Peyer's patch (tissue), 4 donors: ENCODE data around the gene SUCLG2. TPM values are rescaled to one million over a fixed set of nuclear protein-coding genes. Genes with fewer than 3 reads are reported as not detected.

Experiments
- DNase-seq, 3 donors: peaks; one replicate each; pipeline ENCODE4 v3.0.0-alpha.2; 2017 to 2019
- H3K27ac ChIP-seq, 4 donors: fragments of 200-600 bp; sonication (generic); one replicate each; pipeline ENCODE4 v1.5.1; 2016 to 2019
- H3K27me3 ChIP-seq, 2 donors: fragments of 200-600 bp; sonication (generic); one replicate each; pipeline ENCODE4 v1.5.1; 2019
- H3K36me3 ChIP-seq, 3 donors: fragments of 200-600 bp; sonication (generic); one replicate each; pipeline ENCODE4 v1.5.1; 2016 to 2019
- H3K4me1 ChIP-seq, 4 donors: fragments of 200-600 bp; sonication (generic); one replicate each; pipeline ENCODE4 v1.5.1; 2016 to 2019
- H3K4me3 ChIP-seq, 4 donors: fragments of 200-600 bp; sonication (generic); 1 replicate in 3 of 4; 2 replicates in 1 of 4; pipeline ENCODE4 v1.5.1; 2016 to 2019; ENCODE audit warnings: mild to moderate bottlenecking in 1 of 4
- H3K9me3 ChIP-seq, 4 donors: fragments of 200-600 bp; sonication (generic); one replicate each; pipeline ENCODE4 v1.5.1; 2016 to 2019; ENCODE audit warnings: mild to moderate bottlenecking in 1 of 4
- POLR2A ChIP-seq, 2 donors: fragments of 450-650 bp; IDR thresholded peaks; one replicate each; pipeline ENCODE4 v1.5.1; 2017; ENCODE audit warnings: antibody characterized with exemption in 2 of 2, mild to moderate bottlenecking in 2 of 2, moderate library complexity in 2 of 2
- total RNA-seq, 4 donors: library from RNA; depleted of rRNA; stranded (reverse); fragments of >200 nt; gene quantifications; one replicate each; pipeline ENCODE4 v1.1.0, GENCODE V29; 2016
- TF ChIP-seq, protein P1 (sequence below), 6 experiments: fragments of 450-650 bp in 4 of 6; fragments of 200-600 bp in 2 of 6; sonication (generic) in 1 of 6; IDR thresholded peaks; one replicate each; pipeline ENCODE4 v1.5.1; 2017 to 2019; ENCODE audit warnings: antibody characterized with exemption in 6 of 6, mild to moderate bottlenecking in 3 of 6, moderate library complexity in 1 of 6

Gene SUCLG2
- total RNA-seq, 4 donors from 2014 or later = 99.0 to 116 (median 103) TPM

- H3K9me3 ChIP-seq = no peaks in the 10 kb centered on the region
- H3K27me3 ChIP-seq = no peaks in the 10 kb centered on the region
- TF ChIP-seq POLR2A (IDR thresholded peaks at IDR 0.05) = no peak
- TF ChIP-seq, protein P1, sequence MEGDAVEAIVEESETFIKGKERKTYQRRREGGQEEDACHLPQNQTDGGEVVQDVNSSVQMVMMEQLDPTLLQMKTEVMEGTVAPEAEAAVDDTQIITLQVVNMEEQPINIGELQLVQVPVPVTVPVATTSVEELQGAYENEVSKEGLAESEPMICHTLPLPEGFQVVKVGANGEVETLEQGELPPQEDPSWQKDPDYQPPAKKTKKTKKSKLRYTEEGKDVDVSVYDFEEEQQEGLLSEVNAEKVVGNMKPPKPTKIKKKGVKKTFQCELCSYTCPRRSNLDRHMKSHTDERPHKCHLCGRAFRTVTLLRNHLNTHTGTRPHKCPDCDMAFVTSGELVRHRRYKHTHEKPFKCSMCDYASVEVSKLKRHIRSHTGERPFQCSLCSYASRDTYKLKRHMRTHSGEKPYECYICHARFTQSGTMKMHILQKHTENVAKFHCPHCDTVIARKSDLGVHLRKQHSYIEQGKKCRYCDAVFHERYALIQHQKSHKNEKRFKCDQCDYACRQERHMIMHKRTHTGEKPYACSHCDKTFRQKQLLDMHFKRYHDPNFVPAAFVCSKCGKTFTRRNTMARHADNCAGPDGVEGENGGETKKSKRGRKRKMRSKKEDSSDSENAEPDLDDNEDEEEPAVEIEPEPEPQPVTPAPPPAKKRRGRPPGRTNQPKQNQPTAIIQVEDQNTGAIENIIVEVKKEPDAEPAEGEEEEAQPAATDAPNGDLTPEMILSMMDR (IDR thresholded peaks at IDR 0.05) = no peak
- H3K36me3 ChIP-seq = no peaks in the 10 kb centered on the region
- no peak overlapping the region for H3K4me3 ChIP-seq
- no peak overlapping the region for H3K27ac ChIP-seq
- DNase-seq = no peak
- H3K4me1 ChIP-seq = no peaks in the 10 kb centered on the region
Measured at GRCh38 chr3:67472674-67473201, 181.7 kb downstream of the SUCLG2 start.

DNA sequence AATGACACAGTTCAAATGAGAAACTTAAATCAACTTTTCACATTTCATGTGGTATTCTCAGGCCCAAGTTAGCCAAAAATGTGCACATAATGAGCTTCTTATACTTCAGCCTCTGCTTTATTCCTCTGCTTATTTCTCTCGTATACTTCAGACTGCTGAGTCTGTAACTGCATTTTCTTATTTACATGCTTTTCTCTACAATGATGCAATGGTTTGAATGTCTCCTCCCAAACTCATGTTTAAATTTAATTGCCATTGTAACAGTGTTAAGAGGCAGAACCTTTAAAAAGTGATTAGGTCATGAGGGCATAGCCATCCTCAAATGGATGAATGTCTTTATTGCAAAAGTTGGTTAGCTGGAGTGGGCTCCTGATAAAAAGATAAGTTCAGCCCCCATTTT is 184.2 kb downstream of the SUCLG2 start:
- no peak overlapping the region for H3K27ac ChIP-seq
- DNase-seq = no peak
- TF ChIP-seq POLR2A (IDR thresholded peaks at IDR 0.05) = no peak
- H3K4me1 ChIP-seq = no peaks in the 10 kb centered on the region
- no peaks in the 10 kb centered on the region for H3K27me3 ChIP-seq
- no peaks in the 10 kb centered on the region for H3K36me3 ChIP-seq
- H3K9me3 ChIP-seq = no peaks in the 10 kb centered on the region
- H3K4me3 ChIP-seq = no peak overlapping the region

DNA sequence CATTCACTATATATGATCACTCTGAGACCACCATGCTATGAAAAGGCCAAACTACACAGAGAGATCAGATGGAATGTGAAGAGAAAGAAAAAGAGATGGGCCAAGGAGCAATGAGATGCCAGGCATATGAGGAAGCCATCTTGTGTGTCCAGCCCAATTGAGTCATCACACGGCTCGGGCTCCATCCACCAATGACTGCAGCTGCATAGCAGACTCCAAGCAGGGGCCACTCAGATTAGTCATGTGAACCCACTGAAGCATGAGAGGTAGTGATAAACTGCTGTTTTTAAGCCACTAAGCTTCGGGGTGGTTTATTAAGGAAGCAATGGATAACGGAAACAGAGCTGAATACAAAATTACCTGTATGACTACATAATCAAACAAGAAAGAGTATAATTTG is 185.9 kb downstream of the SUCLG2 start:
- H3K9me3 ChIP-seq = no peaks in the 10 kb centered on the region
- no peak for DNase-seq
- H3K27ac ChIP-seq = no peak overlapping the region
- no peaks in the 10 kb centered on the region for H3K27me3 ChIP-seq
- TF ChIP-seq, protein P1 (IDR thresholded peaks at IDR 0.05) = no peak
- no peak for TF ChIP-seq POLR2A (IDR thresholded peaks at IDR 0.05)
- H3K36me3 ChIP-seq = no peaks in the 10 kb centered on the region
- no peak overlapping the region for H3K4me3 ChIP-seq
- no peaks in the 10 kb centered on the region for H3K4me1 ChIP-seq

DNA sequence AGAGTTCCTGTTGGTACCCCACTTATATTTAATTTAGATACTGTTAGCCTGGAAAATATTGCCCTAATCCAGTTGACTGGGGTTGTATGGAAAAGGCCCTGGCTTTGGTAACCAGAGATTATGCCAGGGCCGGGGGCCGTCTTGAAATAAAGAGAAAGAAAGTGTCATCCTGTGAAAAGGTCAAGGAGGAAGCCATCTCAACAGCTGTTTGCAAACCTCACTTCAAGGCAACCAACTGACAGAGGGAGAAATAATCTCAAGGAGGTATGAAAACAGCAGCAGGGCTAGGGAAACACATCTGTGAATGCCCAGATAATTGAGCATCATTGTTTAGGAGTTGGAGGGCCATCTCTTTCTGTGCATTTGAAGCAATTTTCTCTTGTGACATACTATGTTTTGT is 190.8 kb downstream of the SUCLG2 start:
- H3K4me3 ChIP-seq = no peak overlapping the region
- TF ChIP-seq, protein P1 (IDR thresholded peaks at IDR 0.05) = no peak
- TF ChIP-seq POLR2A (IDR thresholded peaks at IDR 0.05) = no peak
- no peak for DNase-seq

DNA sequence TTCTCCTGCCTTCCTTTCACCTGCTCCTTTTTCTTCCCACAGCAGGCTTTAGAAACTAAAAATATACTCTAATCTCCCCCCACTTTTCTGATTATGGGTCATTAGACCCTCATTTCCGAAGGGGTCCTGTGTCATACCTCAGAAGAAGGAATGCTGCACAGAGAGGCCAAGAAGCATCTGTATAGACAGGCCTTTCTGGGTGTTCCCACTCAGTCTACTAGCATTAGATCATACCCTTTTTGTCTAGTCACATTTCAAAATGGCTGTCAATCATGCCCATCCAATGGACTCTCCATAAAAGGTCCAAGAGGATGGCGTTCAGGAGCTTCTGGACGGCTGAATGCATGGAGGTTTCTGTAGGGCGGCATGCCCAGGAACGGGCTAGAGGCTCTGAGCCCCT is 192.2 kb downstream of the SUCLG2 start:
- no peak for DNase-seq
- Histone ChIP-seq H3K4me3 (no peak overlapping the region), H3K27ac (no peak overlapping the region), H3K36me3 (no peaks in the 10 kb centered on the region), H3K4me1 (no peaks in the 10 kb centered on the region), H3K27me3 (no peaks in the 10 kb centered on the region), H3K9me3 (no peaks in the 10 kb centered on the region)
- TF ChIP-seq, protein P1 (IDR thresholded peaks at IDR 0.05) = no peak
- no peak for TF ChIP-seq POLR2A (IDR thresholded peaks at IDR 0.05)

More for the DNA sequence above, 190.8 kb downstream of the SUCLG2 start:
- no peaks in the 10 kb centered on the region for H3K4me1 ChIP-seq
- H3K9me3 ChIP-seq = no peaks in the 10 kb centered on the region
- no peak overlapping the region for H3K27ac ChIP-seq
- no peaks in the 10 kb centered on the region for H3K27me3 ChIP-seq
- no peaks in the 10 kb centered on the region for H3K36me3 ChIP-seq

GRCh38 chr3:67461667-67462142 is 192.7 kb downstream of the SUCLG2 start:
- H3K4me1 ChIP-seq = no peaks in the 10 kb centered on the region
- H3K27ac ChIP-seq = no peak overlapping the region

More at GRCh38 chr3:67461667-67462142, 192.7 kb downstream of the SUCLG2 start:
- TF ChIP-seq, protein P1 (IDR thresholded peaks at IDR 0.05) = no peak
- TF ChIP-seq POLR2A (IDR thresholded peaks at IDR 0.05) = no peak
- H3K9me3 ChIP-seq = no peaks in the 10 kb centered on the region
- no peak overlapping the region for H3K4me3 ChIP-seq
- DNase-seq = no peak
- H3K36me3 ChIP-seq = no peaks in the 10 kb centered on the region
- H3K27me3 ChIP-seq = no peaks in the 10 kb centered on the region
